ENCODE data around the gene BNIP2. TPM values are rescaled to one million over a fixed set of nuclear protein-coding genes. Genes with fewer than 3 reads are reported as not detected.
"Not testable (repeated sequence)": the region's sequence is repeated elsewhere in the genome, so short reads cannot be mapped to it uniquely, and the experiment has no call there.

Gene BNIP2
- total and polyA plus RNA-seq, 4 donors: 33.0 to 90.5 (median 66.7) TPM

DNA sequence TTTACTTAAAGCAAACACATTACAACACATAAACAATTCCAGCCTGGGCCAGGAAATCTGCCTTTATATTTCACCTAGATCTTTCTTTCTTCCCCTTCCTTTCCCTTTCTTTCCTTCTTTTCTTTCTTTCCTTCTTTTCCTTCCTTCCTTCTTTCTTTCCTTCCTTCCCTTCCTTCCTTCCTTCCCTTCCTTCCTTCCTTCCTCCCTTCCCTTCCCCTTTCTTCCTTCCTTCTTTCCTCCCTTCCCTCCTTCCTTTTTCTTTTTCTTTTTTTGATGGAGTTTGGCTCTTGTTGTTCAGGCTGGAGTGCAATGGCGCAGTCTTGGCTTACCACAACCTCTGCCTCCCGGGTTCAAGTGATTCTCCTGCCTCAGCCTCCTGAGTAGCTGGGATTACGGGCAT, 24.1 kb upstream of the BNIP2 start:
- H3K4me1 ChIP-seq (ENCODE audit: control insufficient read depth in 1 of 2, insufficient read depth in 2 of 2, low read length in 2 of 2): no peaks in the 10 kb centered on the region
- ATAC-seq (ENCODE audit: low FRiP score) (no peak), DNase-seq (no peak)
- 85 to 89% methylated on average over 3 of the region's 3 CpGs for WGBS, 2 donors
- no peaks in the 10 kb centered on the region for H3K36me3 ChIP-seq (ENCODE audit: control insufficient read depth in 1 of 2, insufficient read depth in 2 of 2, low read length in 1 of 2)
- H3K9me3 ChIP-seq (ENCODE audit: control insufficient read depth, low read length): peaks cover 4% of the 10 kb centered on the region
- H3K27me3 ChIP-seq (ENCODE audit: control insufficient read depth in 1 of 2, insufficient read depth in 2 of 2, low read length in 1 of 2): peaks cover 0 to 4% of the 10 kb centered on the region in 2 donors
- no peak overlapping the region for H3K27ac ChIP-seq (ENCODE audit: low read depth in 1 of 2, low read length in 2 of 2)
- H3K4me3 ChIP-seq (ENCODE audit: low read length in 2 of 2): no peak overlapping the region
- intact Hi-C loops (cut with DNase I): loop anchor here in 1 of 2 donors (10.0 kb wide), 1 partner anchor 602 kb away; no protein-coding TSS in a partner anchor

GRCh38 chr15:59711451-59712243, 22.5 kb upstream of the BNIP2 start:
- intact Hi-C loops (cut with DNase I): loop anchor here in 1 of 2 donors (10.0 kb wide), 1 partner anchor 603 kb away; no protein-coding TSS in a partner anchor
- Histone ChIP-seq H3K4me1 (ENCODE audit: control insufficient read depth in 1 of 2, insufficient read depth in 2 of 2, low read length in 2 of 2) (no peaks in the 10 kb centered on the region), H3K27me3 (ENCODE audit: control insufficient read depth in 1 of 2, insufficient read depth in 2 of 2, low read length in 1 of 2) (peaks cover 0 to 4% of the 10 kb centered on the region in 2 donors), H3K4me3 (ENCODE audit: low read length in 2 of 2) (no peak overlapping the region), H3K27ac (ENCODE audit: low read depth in 1 of 2, low read length in 2 of 2) (no peak overlapping the region), H3K36me3 (ENCODE audit: control insufficient read depth in 1 of 2, insufficient read depth in 2 of 2, low read length in 1 of 2) (no peaks in the 10 kb centered on the region), H3K9me3 (ENCODE audit: control insufficient read depth, low read length) (peaks cover 2% of the 10 kb centered on the region)
- no peak for ATAC-seq (ENCODE audit: low FRiP score)
- WGBS, 2 donors: 19 to 28% methylated on average over 4 of the region's 4 CpGs
- DNase-seq: no peak

DNA sequence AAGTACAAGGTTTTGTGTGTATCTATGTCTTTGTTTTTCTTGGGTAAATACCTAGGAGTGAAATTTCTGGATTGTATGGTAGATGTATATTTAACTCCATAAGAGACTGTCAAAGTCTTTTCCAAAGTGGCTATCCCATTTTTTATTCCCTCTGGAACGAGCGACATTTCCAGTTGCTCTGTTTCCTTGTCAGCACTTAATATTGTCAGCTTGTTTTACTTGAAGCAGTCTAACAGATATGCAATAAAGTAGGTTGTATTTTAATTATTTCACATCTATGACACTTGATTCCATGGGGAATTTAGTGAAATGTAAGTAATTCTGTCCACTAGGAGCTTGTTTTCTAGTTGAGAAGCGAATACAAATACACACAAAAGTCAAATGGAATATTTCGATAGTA, 18.5 kb upstream of the BNIP2 start:
- ATAC-seq (ENCODE audit: low FRiP score): no peak
- intact Hi-C loops (cut with DNase I): no loop called here
- no peak overlapping the region for H3K4me3 ChIP-seq (ENCODE audit: low read length in 2 of 2)
- no peaks in the 10 kb centered on the region for H3K36me3 ChIP-seq (ENCODE audit: control insufficient read depth in 1 of 2, insufficient read depth in 2 of 2, low read length in 1 of 2)
- H3K27ac ChIP-seq (ENCODE audit: low read depth in 1 of 2, low read length in 2 of 2): no peak overlapping the region
- H3K27me3 ChIP-seq (ENCODE audit: control insufficient read depth in 1 of 2, insufficient read depth in 2 of 2, low read length in 1 of 2): peaks cover 0 to 2% of the 10 kb centered on the region in 2 donors
- no peaks in the 10 kb centered on the region for H3K4me1 ChIP-seq (ENCODE audit: control insufficient read depth in 1 of 2, insufficient read depth in 2 of 2, low read length in 2 of 2)
- peaks cover 2% of the 10 kb centered on the region for H3K9me3 ChIP-seq (ENCODE audit: control insufficient read depth, low read length)
- 94 to 96% methylated on average over 4 of the region's 4 CpGs for WGBS, 2 donors
- no peak for DNase-seq

- 38 to 42% methylated on average over 6 of the region's 6 CpGs for WGBS, 2 donors
- intact Hi-C loops (cut with DNase I): no loop called here
Observed at GRCh38 chr15:59703979-59704796, 15.1 kb upstream of the BNIP2 start.

GRCh38 chr15:59702351-59702750, 13.2 kb upstream of the BNIP2 start:
- Histone ChIP-seq H3K36me3 (ENCODE audit: control insufficient read depth in 1 of 2, insufficient read depth in 2 of 2, low read length in 1 of 2) (no peaks in the 10 kb centered on the region), H3K27ac (ENCODE audit: low read depth in 1 of 2, low read length in 2 of 2) (no peak overlapping the region), H3K9me3 (ENCODE audit: control insufficient read depth, low read length) (no peaks in the 10 kb centered on the region), H3K4me1 (ENCODE audit: control insufficient read depth in 1 of 2, insufficient read depth in 2 of 2, low read length in 2 of 2) (no peaks in the 10 kb centered on the region), H3K27me3 (ENCODE audit: control insufficient read depth in 1 of 2, insufficient read depth in 2 of 2, low read length in 1 of 2) (no peaks in the 10 kb centered on the region), H3K4me3 (ENCODE audit: low read length in 2 of 2) (no peak overlapping the region)
- DNase-seq (no peak), ATAC-seq (ENCODE audit: low FRiP score) (no peak)
- intact Hi-C loops (cut with DNase I): no loop called here

More at GRCh38 chr15:59703979-59704796, 15.1 kb upstream of the BNIP2 start:
- no peaks in the 10 kb centered on the region for H3K36me3 ChIP-seq (ENCODE audit: control insufficient read depth in 1 of 2, insufficient read depth in 2 of 2, low read length in 1 of 2)
- ATAC-seq (ENCODE audit: low FRiP score) (no peak), DNase-seq (no peak)
- H3K4me3 ChIP-seq (ENCODE audit: low read length in 2 of 2): no peak overlapping the region
- peaks cover 2% of the 10 kb centered on the region for H3K9me3 ChIP-seq (ENCODE audit: control insufficient read depth, low read length)
- H3K27ac ChIP-seq (ENCODE audit: low read depth in 1 of 2, low read length in 2 of 2): no peak overlapping the region
- no peaks in the 10 kb centered on the region for H3K27me3 ChIP-seq (ENCODE audit: control insufficient read depth in 1 of 2, insufficient read depth in 2 of 2, low read length in 1 of 2)
- no peaks in the 10 kb centered on the region for H3K4me1 ChIP-seq (ENCODE audit: control insufficient read depth in 1 of 2, insufficient read depth in 2 of 2, low read length in 2 of 2)

DNA sequence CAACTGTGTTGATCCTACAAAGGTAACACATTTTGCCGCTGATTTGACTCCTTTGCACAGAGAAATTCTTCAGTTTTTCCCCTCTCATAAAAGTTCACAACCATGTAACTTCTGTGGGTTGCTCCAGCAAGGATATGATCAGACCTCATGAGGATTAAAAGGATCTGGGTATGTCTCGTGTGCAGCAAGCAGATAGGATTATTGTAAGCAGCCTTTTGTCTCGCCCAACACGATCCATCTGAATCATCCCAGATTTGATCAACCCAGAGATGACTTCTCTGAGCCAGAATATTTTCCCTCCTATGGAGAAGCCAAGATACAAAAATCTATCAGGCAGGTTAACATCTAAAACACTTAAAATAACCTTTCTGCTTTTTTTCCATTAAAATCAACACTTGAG, 12.8 kb upstream of the BNIP2 start:
- no peaks in the 10 kb centered on the region for H3K36me3 ChIP-seq (ENCODE audit: control insufficient read depth in 1 of 2, insufficient read depth in 2 of 2, low read length in 1 of 2)
- no peaks in the 10 kb centered on the region for H3K9me3 ChIP-seq (ENCODE audit: control insufficient read depth, low read length)
- WGBS, 2 donors: 71 to 79% methylated on average over 4 of the region's 4 CpGs
- H3K27me3 ChIP-seq (ENCODE audit: control insufficient read depth in 1 of 2, insufficient read depth in 2 of 2, low read length in 1 of 2): no peaks in the 10 kb centered on the region
- H3K4me1 ChIP-seq (ENCODE audit: control insufficient read depth in 1 of 2, insufficient read depth in 2 of 2, low read length in 2 of 2): no peaks in the 10 kb centered on the region
- DNase-seq (no peak), ATAC-seq (ENCODE audit: low FRiP score) (no peak)
- H3K27ac ChIP-seq (ENCODE audit: low read depth in 1 of 2, low read length in 2 of 2): no peak overlapping the region
- intact Hi-C loops (cut with DNase I): no loop called here
- no peak overlapping the region for H3K4me3 ChIP-seq (ENCODE audit: low read length in 2 of 2)

DNA sequence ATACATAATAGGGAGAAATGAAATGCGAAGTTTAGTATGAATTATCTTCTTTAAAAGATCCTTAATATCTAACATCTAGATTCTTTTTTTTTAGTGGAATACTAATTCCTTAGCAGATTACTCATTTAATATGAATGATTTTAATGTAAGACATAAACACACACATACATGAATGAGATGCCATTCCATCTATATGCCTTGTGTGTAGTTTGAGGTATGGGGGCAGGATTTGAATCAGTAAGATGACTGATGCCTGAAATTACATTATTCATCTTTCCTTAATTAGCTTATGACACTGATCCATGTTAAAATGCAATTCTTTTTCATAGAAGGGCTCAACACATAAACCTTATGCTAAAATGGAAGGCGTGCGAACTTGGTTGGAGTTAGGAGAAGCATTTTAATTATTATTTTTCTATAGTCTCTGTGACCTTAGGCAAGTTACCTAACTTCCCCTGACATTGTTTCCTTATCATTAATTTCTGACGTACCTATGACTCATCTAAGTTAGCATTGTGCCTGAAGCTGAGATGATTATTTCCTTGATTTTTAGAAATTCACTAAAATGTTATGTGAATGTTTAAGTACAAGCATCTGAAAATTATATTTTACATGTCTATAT, 10.8 kb upstream of the BNIP2 start:
- DNase-seq (no peak), ATAC-seq (ENCODE audit: low FRiP score) (no peak)
- WGBS, 2 donors: 49 to 79% methylated on average over 4 of the region's 4 CpGs
- intact Hi-C loops (cut with DNase I): loop anchor here in 1 of 2 donors (10.0 kb wide), 1 partner anchor 625 kb away; no protein-coding TSS in a partner anchor
- no peaks in the 10 kb centered on the region for H3K9me3 ChIP-seq (ENCODE audit: control insufficient read depth, low read length)
- no peaks in the 10 kb centered on the region for H3K27me3 ChIP-seq (ENCODE audit: control insufficient read depth in 1 of 2, insufficient read depth in 2 of 2, low read length in 1 of 2)
- no peak overlapping the region for H3K27ac ChIP-seq (ENCODE audit: low read depth in 1 of 2, low read length in 2 of 2)
- H3K4me1 ChIP-seq (ENCODE audit: control insufficient read depth in 1 of 2, insufficient read depth in 2 of 2, low read length in 2 of 2): no peaks in the 10 kb centered on the region
- H3K36me3 ChIP-seq (ENCODE audit: control insufficient read depth in 1 of 2, insufficient read depth in 2 of 2, low read length in 1 of 2): no peaks in the 10 kb centered on the region
- no peak overlapping the region for H3K4me3 ChIP-seq (ENCODE audit: low read length in 2 of 2)

- H3K27ac ChIP-seq (ENCODE audit: low read depth in 1 of 2, low read length in 2 of 2): not testable (repeated sequence)
Observed at GRCh38 chr15:59698065-59698464, 8.9 kb upstream of the BNIP2 start.

More at GRCh38 chr15:59698065-59698464, 8.9 kb upstream of the BNIP2 start:
- H3K27me3 ChIP-seq (ENCODE audit: control insufficient read depth in 1 of 2, insufficient read depth in 2 of 2, low read length in 1 of 2); H3K4me1 ChIP-seq (ENCODE audit: control insufficient read depth in 1 of 2, insufficient read depth in 2 of 2, low read length in 2 of 2); H3K4me3 ChIP-seq (ENCODE audit: low read length in 2 of 2); DNase-seq; H3K36me3 ChIP-seq (ENCODE audit: control insufficient read depth in 1 of 2, insufficient read depth in 2 of 2, low read length in 1 of 2); H3K9me3 ChIP-seq (ENCODE audit: control insufficient read depth, low read length); ATAC-seq (ENCODE audit: low FRiP score): not testable (repeated sequence)
- intact Hi-C loops (cut with DNase I): loop anchor here in 1 of 2 donors (10.0 kb wide), 1 partner anchor 627 kb away; no protein-coding TSS in a partner anchor
- WGBS, 2 donors: 75 to 83% methylated on average over 4 of the region's 4 CpGs

All from aorta (tissue), 5 donors.